Glutamatergic neuron (in vitro differentiated cells): ENCODE measurements around the gene STRADA. TPM values are rescaled to one million over a fixed set of nuclear protein-coding genes. Genes with fewer than 3 reads are reported as not detected.

ENCODE experiments used
- DNase-seq: peaks from one replicate; pipeline ENCODE4 v3.0.0; 2022
- H3K27ac Mint-ChIP-seq: one replicate; pipeline ENCODE4 v1.8.0; 2020; ENCODE audit warnings: mild to moderate bottlenecking, mixed read lengths, inconsistent platforms; ENCODE audit not compliant: unreplicated experiment
- H3K27me3 Mint-ChIP-seq: one replicate; pipeline ENCODE4 v1.8.0; 2020; ENCODE audit warnings: mild to moderate bottlenecking, moderate library complexity, mixed read lengths, inconsistent platforms; ENCODE audit not compliant: unreplicated experiment
- H3K36me3 Mint-ChIP-seq: one replicate; pipeline ENCODE4 v1.8.0; 2020; ENCODE audit warnings: mild to moderate bottlenecking, mixed read lengths, inconsistent platforms; ENCODE audit not compliant: unreplicated experiment
- H3K4me1 Mint-ChIP-seq: one replicate; pipeline ENCODE4 v1.8.0; 2020; ENCODE audit warnings: mild to moderate bottlenecking, low read depth, mixed read lengths, inconsistent platforms; ENCODE audit not compliant: unreplicated experiment
- H3K4me3 Mint-ChIP-seq: one replicate; pipeline ENCODE4 v1.8.0; 2020; ENCODE audit warnings: mild to moderate bottlenecking, mixed read lengths, inconsistent platforms; ENCODE audit not compliant: unreplicated experiment
- H3K9me3 Mint-ChIP-seq: one replicate; pipeline ENCODE4 v1.8.0; 2020; ENCODE audit warnings: mild to moderate bottlenecking, moderate library complexity, mixed read lengths, inconsistent platforms; ENCODE audit not compliant: unreplicated experiment
- CTCF ChIP-seq: fragments of 200-600 bp; sonication (generic); IDR thresholded peaks from one replicate; pipeline ENCODE4 v1.5.0; 2021; ENCODE audit not compliant: partially characterized antibody, unreplicated experiment
- total RNA-seq: library from RNA; stranded (reverse); fragmentation: NEBNext Ultra II Directional; extraction: Animal tissue kit (Norgen Biotek cat#: 25700); gene quantifications from one replicate; pipeline ENCODE4 v1.2.1, GENCODE V29; 2021; ENCODE audit not compliant: unreplicated experiment

The STRADA gene
- total RNA-seq, 1 donor from 2014 or later, result 58.8 TPM

DNA sequence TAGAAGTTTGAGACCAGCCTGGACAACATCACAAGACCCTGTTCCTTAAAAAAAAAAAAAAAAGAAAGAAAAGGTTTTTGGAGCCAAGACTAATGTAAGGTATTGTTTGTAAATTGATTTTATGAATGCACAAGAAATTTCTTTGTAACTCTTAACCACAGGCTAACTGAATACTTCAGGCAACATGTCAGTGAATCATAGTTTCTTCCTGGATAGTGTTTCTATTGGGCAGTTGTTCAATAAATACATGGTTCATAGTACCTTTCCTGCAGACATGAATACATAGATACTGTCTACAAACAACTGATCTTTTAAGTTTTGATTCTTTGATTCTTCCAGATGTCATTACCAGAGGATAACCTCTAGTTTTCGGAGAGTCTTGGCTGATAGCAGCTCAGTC is 44.0 kb upstream of the STRADA start:
- no peak for DNase-seq
- peaks cover 7% of the 10 kb centered on the region for H3K4me1 Mint-ChIP-seq
- H3K27ac Mint-ChIP-seq, result no peak overlapping the region
- H3K36me3 Mint-ChIP-seq, result no peaks in the 10 kb centered on the region
- no peaks in the 10 kb centered on the region for H3K27me3 Mint-ChIP-seq
- H3K9me3 Mint-ChIP-seq, result no peaks in the 10 kb centered on the region
- no peak overlapping the region for H3K4me3 Mint-ChIP-seq
- TF ChIP-seq CTCF, result no peak

- DNase-seq, result no peak
- TF ChIP-seq CTCF, result no peak
- Mint-ChIP-seq H3K4me1 (peaks cover 7% of the 10 kb centered on the region), H3K9me3 (no peaks in the 10 kb centered on the region), H3K27me3 (no peaks in the 10 kb centered on the region), H3K27ac (no peak overlapping the region), H3K4me3 (no peak overlapping the region), H3K36me3 (no peaks in the 10 kb centered on the region)
These were observed 41.9 kb upstream of the STRADA start for GRCh38 chr17:63783522-63783921.

DNA sequence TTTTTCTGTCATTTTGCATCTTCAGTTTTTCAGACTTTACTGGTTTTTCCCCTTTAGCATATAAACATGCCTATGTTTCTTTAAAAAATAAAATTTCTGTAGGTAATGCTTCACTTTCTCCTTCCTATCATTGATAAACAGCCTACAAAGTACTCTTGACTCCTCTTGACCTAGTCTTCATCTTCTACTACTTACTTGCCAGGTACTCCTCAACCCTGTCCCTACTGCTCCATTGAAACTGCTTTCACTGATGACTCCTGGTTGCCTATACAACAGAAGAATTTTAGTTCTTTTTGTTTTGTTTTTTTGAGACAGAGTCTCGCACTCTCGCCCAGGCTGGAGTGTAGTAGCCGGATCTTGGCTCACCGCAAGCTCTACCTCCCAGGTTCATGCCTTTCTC is 39.3 kb upstream of the STRADA start:
- peak overlapping the region; percentile 11 for H3K27ac Mint-ChIP-seq
- H3K9me3 Mint-ChIP-seq, result no peaks in the 10 kb centered on the region
- no peaks in the 10 kb centered on the region for H3K27me3 Mint-ChIP-seq
- no peak overlapping the region for H3K4me3 Mint-ChIP-seq
- H3K4me1 Mint-ChIP-seq, result peaks cover 12% of the 10 kb centered on the region
- no peak for DNase-seq
- no peaks in the 10 kb centered on the region for H3K36me3 Mint-ChIP-seq
- no peak for TF ChIP-seq CTCF

- H3K36me3 Mint-ChIP-seq, result no peaks in the 10 kb centered on the region
- H3K27me3 Mint-ChIP-seq, result no peaks in the 10 kb centered on the region
- no peaks in the 10 kb centered on the region for H3K9me3 Mint-ChIP-seq
- H3K4me1 Mint-ChIP-seq, result peaks cover 14% of the 10 kb centered on the region
- H3K4me3 Mint-ChIP-seq, result no peak overlapping the region
- DNase-seq, result no peak
- TF ChIP-seq CTCF, result no peak
- H3K27ac Mint-ChIP-seq, result no peak overlapping the region
These were observed 38.9 kb upstream of the STRADA start for GRCh38 chr17:63780507-63780906.

GRCh38 chr17:63775420-63775819 is 33.8 kb upstream of the STRADA start:
- Mint-ChIP-seq H3K4me3 (peak overlapping the region; percentile 98), H3K27ac (peak overlapping the region; percentile 99), H3K36me3 (no peaks in the 10 kb centered on the region), H3K4me1 (peaks cover 18% of the 10 kb centered on the region), H3K27me3 (peaks cover 13% of the 10 kb centered on the region), H3K9me3 (peaks cover 10% of the 10 kb centered on the region)
- no peak for TF ChIP-seq CTCF
- DNase-seq, result no peak
